HepG2 (cell line): Measurements from ENCODE around the gene CLUH. TPM values are rescaled to one million over a fixed set of nuclear protein-coding genes. Genes with fewer than 3 reads are reported as not detected.

Experiments
- ARHGAP35 ChIP-seq: sonication (generic); formaldehyde crosslinking; IDR thresholded peaks from 2 replicates; pipeline ENCODE4 v1.9.0; 2022; ENCODE audit warnings: mild to moderate bottlenecking, inconsistent platforms, moderate library complexity, missing genetic modification reagents, borderline replicate concordance
- CREBL2 ChIP-seq: sonication (generic); formaldehyde crosslinking; IDR thresholded peaks from 2 replicates; pipeline ENCODE4 v1.8.1; 2023; ENCODE audit warnings: missing genetic modification reagents, mild to moderate bottlenecking, borderline replicate concordance
- DR1 ChIP-seq: sonication (generic); formaldehyde crosslinking; IDR thresholded peaks from 2 replicates; pipeline ENCODE4 v1.8.0; 2021; ENCODE audit warnings: mild to moderate bottlenecking, missing genetic modification reagents, inconsistent platforms
- ERF ChIP-seq: IDR thresholded peaks from 2 replicates; pipeline ENCODE4 v1.6.1; 2018; ENCODE audit warnings: missing biosample characterization, missing genetic modification reagents
- FOXJ3 ChIP-seq: sonication (generic); formaldehyde crosslinking; IDR thresholded peaks from 2 replicates; pipeline ENCODE4 v1.4.0; 2020; ENCODE audit warnings: missing genetic modification reagents, mild to moderate bottlenecking, borderline replicate concordance
- HDAC2 ChIP-seq: sonication (generic); formaldehyde crosslinking; IDR thresholded peaks from 2 replicates; pipeline ENCODE4 v1.4.0; 2020; ENCODE audit warnings: missing genetic modification reagents
- HOMEZ ChIP-seq: IDR thresholded peaks from 2 replicates; pipeline ENCODE4 v1.6.1; 2016; ENCODE audit warnings: low read depth
- KAT7 ChIP-seq: IDR thresholded peaks from 2 replicates; pipeline ENCODE4 v1.6.1; 2018; ENCODE audit warnings: borderline replicate concordance, missing compliant biosample characterization
- NFATC3 ChIP-seq: sonication (generic); formaldehyde crosslinking; IDR thresholded peaks from 2 replicates; pipeline ENCODE4 v1.5.1; 2020; ENCODE audit warnings: mild to moderate bottlenecking, missing genetic modification reagents
- NFKB2 ChIP-seq: sonication (generic); formaldehyde crosslinking; IDR thresholded peaks from 2 replicates; pipeline ENCODE4 v1.4.0; 2020; ENCODE audit warnings: missing genetic modification reagents, borderline replicate concordance
- NONO ChIP-seq, 2 experiments: fragments of 450-650 bp in 1 of 2; sonication (generic) in 1 of 2; formaldehyde crosslinking in 1 of 2; IDR thresholded peaks in 1 of 2; conservative IDR thresholded peaks in 1 of 2; 2 replicates each; pipeline versions ENCODE4 v1.6.1 to v1.8.0; 2017 to 2022; ENCODE audit warnings: mild to moderate bottlenecking in 1 of 2, missing genetic modification reagents in 1 of 2, moderate library complexity in 1 of 2
- PAF1 ChIP-seq: IDR thresholded peaks from 2 replicates; pipeline ENCODE4 v1.6.1; 2016; ENCODE audit warnings: missing genetic modification reagents, missing compliant biosample characterization
- RARG ChIP-seq: sonication (generic); formaldehyde crosslinking; IDR thresholded peaks from 2 replicates; pipeline ENCODE4 v1.4.0; 2020; ENCODE audit warnings: low read depth, mild to moderate bottlenecking, missing genetic modification reagents
- SAP130 ChIP-seq: IDR thresholded peaks from 2 replicates; pipeline ENCODE4 v1.6.1; 2016; ENCODE audit warnings: low read depth
- SIX4 ChIP-seq: sonication (generic); formaldehyde crosslinking; IDR thresholded peaks from 2 replicates; pipeline ENCODE4 v1.4.0; 2020; ENCODE audit warnings: missing genetic modification reagents
- SNAI1 ChIP-seq: sonication (generic); formaldehyde crosslinking; IDR thresholded peaks from 2 replicates; pipeline ENCODE4 v1.5.0; 2020; ENCODE audit warnings: mild to moderate bottlenecking, missing genetic modification reagents, borderline replicate concordance
- SUZ12 ChIP-seq: fragments of 150-350 bp; IDR thresholded peaks from 2 replicates; pipeline ENCODE4 v1.6.1; 2014; ENCODE audit warnings: low read depth, low read length
- ZBTB44 ChIP-seq: sonication (generic); formaldehyde crosslinking; IDR thresholded peaks from 2 replicates; pipeline ENCODE4 v1.4.0; 2020; ENCODE audit warnings: missing genetic modification reagents
- ZFY ChIP-seq: sonication (generic); formaldehyde crosslinking; IDR thresholded peaks from 2 replicates; pipeline ENCODE4 v1.4.0; 2020; ENCODE audit warnings: missing genetic modification reagents
- ZNF281 ChIP-seq: sonication (generic); formaldehyde crosslinking; IDR thresholded peaks from 2 replicates; pipeline ENCODE4 v1.4.0; 2020; ENCODE audit warnings: missing genetic modification reagents, borderline replicate concordance
- ZNF354B ChIP-seq: sonication (generic); formaldehyde crosslinking; IDR thresholded peaks from 2 replicates; pipeline ENCODE4 v1.8.0; 2022; ENCODE audit warnings: mild to moderate bottlenecking, missing genetic modification reagents
- ZNF501 ChIP-seq: sonication (generic); formaldehyde crosslinking; IDR thresholded peaks from 2 replicates; pipeline ENCODE4 v1.5.1; 2020; ENCODE audit warnings: mild to moderate bottlenecking, moderate library complexity, missing genetic modification reagents
- ZNF607 ChIP-seq: sonication (generic); formaldehyde crosslinking; IDR thresholded peaks from 2 replicates; pipeline ENCODE4 v1.5.1; 2020; ENCODE audit warnings: missing genetic modification reagents, mild to moderate bottlenecking, borderline replicate concordance
- ZNF737 ChIP-seq: sonication (generic); formaldehyde crosslinking; IDR thresholded peaks from 2 replicates; pipeline ENCODE4 v1.5.0; 2020; ENCODE audit warnings: missing genetic modification reagents, mild to moderate bottlenecking, borderline replicate concordance
- polyA plus RNA-seq, 8 experiments: library from polyadenylated mRNA; depleted of rRNA in 3 of 8; stranded (reverse) in 7 of 8; unstranded in 1 of 8; fragments of >200 nt; fragmentation: Illumina TruSeq in 4 of 8; extraction: Trizol in 4 of 8; gene quantifications; 2 replicates each; pipeline versions ENCODE4 v1.2.1 to v1.2.3, GENCODE V29; 2011 to 2016; ENCODE audit warnings: low read depth in 4 of 8, missing spikeins in 1 of 8, mixed read lengths in 1 of 8; ENCODE audit not compliant: insufficient read depth in 1 of 8
- total RNA-seq, 5 experiments: library from RNA; depleted of rRNA; stranded (reverse); fragments of >200 nt; fragmentation: Illumina TruSeq; extraction: Trizol; gene quantifications; 2 replicates each; pipeline ENCODE4 v1.2.3, GENCODE V29; 2016; ENCODE audit warnings: low read depth in 1 of 5

The CLUH gene
- total and polyA plus RNA-seq, 2 of the 13 experiments (the other 11 are each of a cell fraction or from before 2014, with no cell fraction given): 30.9 to 60.5 TPM

- TF ChIP-seq FOXJ3 (CRISPR knock-in tag) (peak; percentile 62; the same call in 1 of the 2 replicates), ZNF737 (CRISPR knock-in tag) (no peak), SUZ12 (no peak), SNAI1 (CRISPR knock-in tag) (0 out of 2 replicates have a peak, but pooled peaks have one; percentile 71), HDAC2 (CRISPR knock-in tag) (no peak), CREBL2 (no peak), SAP130 (CRISPR knock-in tag) (peak; percentile 67), HOMEZ (CRISPR knock-in tag) (no peak), ZNF607 (CRISPR knock-in tag) (peak; percentile 73), ZNF354B (CRISPR knock-in tag) (no peak), ARHGAP35 (CRISPR knock-in tag) (no peak), DR1 (peak; percentile 66; the same call in 1 of the 2 replicates), ZBTB44 (CRISPR knock-in tag) (no peak), NONO (IDR thresholded peaks at IDR 0.05) (no peak), NONO (CRISPR knock-in tag; conservative IDR thresholded peaks at IDR 0.05) (peak; percentile 30), SIX4 (CRISPR knock-in tag) (no peak), NFATC3 (CRISPR knock-in tag) (no peak), ERF (no peak), ZNF501 (CRISPR knock-in tag) (peak; percentile 79; the same call in 1 of the 2 replicates), RARG (no peak), KAT7 (CRISPR knock-in tag) (peak; percentile 60), ZNF281 (0 out of 2 replicates have a peak, but pooled peaks have one; percentile 20), ZFY (CRISPR knock-in tag) (no peak; the same call in 1 of the 2 replicates), PAF1 (CRISPR knock-in tag) (no peak), NFKB2 (CRISPR knock-in tag) (no peak)
These were observed 559 bp downstream of the CLUH start (continued) for GRCh38 chr17:2710803-2711607.
